ENCODE results near the gene PCDH15. TPM values are rescaled to one million over a fixed set of nuclear protein-coding genes. Genes with fewer than 3 reads are reported as not detected.

PCDH15 gene
- total RNA-seq, 1 donor from 2014 or later = 26.3 TPM

- peaks cover 4% of the 10 kb centered on the region for H3K4me1 Mint-ChIP-seq
- H3K27me3 Mint-ChIP-seq (ENCODE audit: low read depth) = no peaks in the 10 kb centered on the region
- DNase-seq (ENCODE audit: low spot score in 2 of 2, unreplicated experiment in 2 of 2) = no peak
- H3K36me3 Mint-ChIP-seq = no peaks in the 10 kb centered on the region
- H3K4me3 Mint-ChIP-seq = no peak overlapping the region
- no peak for TF ChIP-seq CTCF (IDR thresholded peaks at IDR 0.05; ENCODE audit: unreplicated experiment)
- peaks cover 4% of the 10 kb centered on the region for H3K9me3 Mint-ChIP-seq
- no peak overlapping the region for H3K27ac Mint-ChIP-seq
Observed at GRCh38 chr10:54485971-54486370, 315.1 kb downstream of the PCDH15 start.

- no peak overlapping the region for H3K4me3 Mint-ChIP-seq
- no peak for TF ChIP-seq CTCF (IDR thresholded peaks at IDR 0.05; ENCODE audit: unreplicated experiment)
- peaks cover 4% of the 10 kb centered on the region for H3K4me1 Mint-ChIP-seq
- H3K36me3 Mint-ChIP-seq = no peaks in the 10 kb centered on the region
- no peaks in the 10 kb centered on the region for H3K27me3 Mint-ChIP-seq (ENCODE audit: low read depth)
- no peak for DNase-seq (ENCODE audit: low spot score in 2 of 2, unreplicated experiment in 2 of 2)
- peaks cover 4% of the 10 kb centered on the region for H3K9me3 Mint-ChIP-seq
- no peak overlapping the region for H3K27ac Mint-ChIP-seq
Observed at GRCh38 chr10:54484186-54484585, 316.8 kb downstream of the PCDH15 start.

DNA sequence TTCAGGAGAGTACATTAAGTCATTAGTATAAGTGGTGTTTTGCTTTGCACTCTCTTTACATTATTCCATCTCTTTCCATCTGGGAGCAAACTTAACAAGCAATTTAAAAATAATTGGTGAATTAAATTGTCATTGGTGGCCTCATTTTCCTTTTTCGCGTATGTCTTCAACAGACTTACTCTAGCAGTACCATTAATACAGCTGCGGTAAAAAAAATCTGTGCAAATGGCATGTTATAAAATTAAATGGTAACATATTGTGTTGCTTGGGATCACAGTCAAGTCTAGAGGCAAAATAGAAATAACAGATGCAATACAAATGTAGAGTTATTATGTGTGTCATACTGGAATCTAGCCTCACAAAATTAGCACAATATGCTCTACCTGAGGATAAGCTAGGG, 322.4 kb downstream of the PCDH15 start:
- H3K27ac Mint-ChIP-seq = no peak overlapping the region
- H3K4me3 Mint-ChIP-seq = no peak overlapping the region
- H3K36me3 Mint-ChIP-seq = no peaks in the 10 kb centered on the region
- H3K27me3 Mint-ChIP-seq (ENCODE audit: low read depth) = no peaks in the 10 kb centered on the region
- DNase-seq (ENCODE audit: low spot score in 2 of 2, unreplicated experiment in 2 of 2) = no peak
- H3K9me3 Mint-ChIP-seq = no peaks in the 10 kb centered on the region
- no peaks in the 10 kb centered on the region for H3K4me1 Mint-ChIP-seq
- TF ChIP-seq CTCF (IDR thresholded peaks at IDR 0.05; ENCODE audit: unreplicated experiment) = no peak

- H3K27me3 Mint-ChIP-seq (ENCODE audit: low read depth) = no peaks in the 10 kb centered on the region
- no peak for DNase-seq (ENCODE audit: low spot score in 2 of 2, unreplicated experiment in 2 of 2)
- H3K4me3 Mint-ChIP-seq = no peak overlapping the region
- H3K4me1 Mint-ChIP-seq = no peaks in the 10 kb centered on the region
- TF ChIP-seq CTCF (IDR thresholded peaks at IDR 0.05; ENCODE audit: unreplicated experiment) = no peak
- no peaks in the 10 kb centered on the region for H3K9me3 Mint-ChIP-seq
- H3K36me3 Mint-ChIP-seq = no peaks in the 10 kb centered on the region
- no peak overlapping the region for H3K27ac Mint-ChIP-seq
Observed at GRCh38 chr10:54477738-54478137, 323.3 kb downstream of the PCDH15 start.

DNA sequence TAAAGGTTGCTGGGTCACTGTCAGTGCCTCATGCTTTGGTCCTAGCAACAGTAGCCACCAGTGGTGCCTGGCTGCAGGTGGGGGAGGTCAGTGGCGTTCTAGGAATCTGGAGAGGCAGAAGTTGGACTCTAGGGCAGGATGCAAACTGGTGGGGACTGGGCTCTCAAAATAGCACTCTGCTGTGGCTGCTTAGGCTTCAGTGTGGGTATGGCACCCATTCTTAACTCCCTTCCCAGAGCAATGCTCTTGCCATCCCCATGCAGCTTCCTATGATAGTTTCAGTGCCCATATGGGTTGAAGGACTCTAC, 330.8 kb downstream of the PCDH15 start:
- Mint-ChIP-seq H3K4me1 (no peaks in the 10 kb centered on the region), H3K27ac (no peak overlapping the region), H3K4me3 (no peak overlapping the region)

More for the DNA sequence above, 330.8 kb downstream of the PCDH15 start:
- peaks cover 9% of the 10 kb centered on the region for H3K9me3 Mint-ChIP-seq
- TF ChIP-seq CTCF (IDR thresholded peaks at IDR 0.05; ENCODE audit: unreplicated experiment) = no peak
- no peaks in the 10 kb centered on the region for H3K27me3 Mint-ChIP-seq (ENCODE audit: low read depth)
- no peak for DNase-seq (ENCODE audit: low spot score in 2 of 2, unreplicated experiment in 2 of 2)
- H3K36me3 Mint-ChIP-seq = no peaks in the 10 kb centered on the region
